ENCODE results near the gene ASCL3.

- TF ChIP-seq CTCF (conservative IDR thresholded peaks at IDR 0.05; ENCODE audit: low read depth, low read length): no peak
- no peak for TF ChIP-seq EZH2 (IDR thresholded peaks at IDR 0.05; ENCODE audit: borderline replicate concordance, low read depth, low read length, poor library complexity, severe bottlenecking)
These were observed 16.6 kb downstream of the ASCL3 start for GRCh38 chr11:8926236-8926635.

Data from A673 (cell line).